Activated T-helper 9 cell treated with anti-CD3 and anti-CD28 coated beads, Interleukin-2, amount 50 U/mL, for 16 hours (primary cell): ENCODE data around the gene S1PR1.
"Not testable (repeated sequence)": the region's sequence is repeated elsewhere in the genome, so short reads cannot be mapped to it uniquely, and the experiment has no call there.

Experiments
- DNase-seq: peaks from one replicate; pipeline ENCODE4 v3.0.0-alpha.2; 2020; ENCODE audit warnings: low read depth

The S1PR1 gene

GRCh38 chr1:101236516-101237228 is at the start of gene S1PR1:
Gene S1PR1, plus strand, starts transcription at chr1:101237019. Its CDS starts 1,966 bp downstream, at chr1:101238985.
- DNase-seq: peak; percentile 65

GRCh38 chr1:101187297-101187696 is 49.5 kb upstream of the S1PR1 start:
- no peak for DNase-seq

- no peak for DNase-seq
Observed at GRCh38 chr1:101188331-101188730, 48.5 kb upstream of the S1PR1 start.

- DNase-seq: not testable (repeated sequence)
Observed at GRCh38 chr1:101188968-101189367, 47.9 kb upstream of the S1PR1 start.

- DNase-seq: no peak
Observed at GRCh38 chr1:101190441-101190840, 46.4 kb upstream of the S1PR1 start.

GRCh38 chr1:101191049-101191448 is 45.8 kb upstream of the S1PR1 start:
- no peak for DNase-seq

GRCh38 chr1:101193733-101194169 is 43.1 kb upstream of the S1PR1 start:
- no peak for DNase-seq

- no peak for DNase-seq
Observed at GRCh38 chr1:101194746-101195145, 42.1 kb upstream of the S1PR1 start.

- no peak for DNase-seq
Observed at GRCh38 chr1:101196668-101197067, 40.2 kb upstream of the S1PR1 start.

- no peak for DNase-seq
Observed at GRCh38 chr1:101198842-101199636, 37.8 kb upstream of the S1PR1 start.

- DNase-seq: no peak
Observed at GRCh38 chr1:101199637-101199982, 37.2 kb upstream of the S1PR1 start.

GRCh38 chr1:101200513-101200912 is 36.3 kb upstream of the S1PR1 start:
- DNase-seq: no peak

- DNase-seq: no peak
Observed at GRCh38 chr1:101203820-101204540, 32.8 kb upstream of the S1PR1 start.

GRCh38 chr1:101205457-101205856 is 31.4 kb upstream of the S1PR1 start:
- no peak for DNase-seq

GRCh38 chr1:101206139-101206538 is 30.7 kb upstream of the S1PR1 start:
- not testable (repeated sequence) for DNase-seq

GRCh38 chr1:101207271-101207670 is 29.5 kb upstream of the S1PR1 start:
- not testable (repeated sequence) for DNase-seq

GRCh38 chr1:101207891-101208290 is 28.9 kb upstream of the S1PR1 start:
- no peak for DNase-seq

GRCh38 chr1:101215363-101216011 is 21.3 kb upstream of the S1PR1 start:
- no peak for DNase-seq

- DNase-seq: no peak
Observed at GRCh38 chr1:101216623-101217022, 20.2 kb upstream of the S1PR1 start.

GRCh38 chr1:101217148-101217547 is 19.7 kb upstream of the S1PR1 start:
- DNase-seq: no peak

- DNase-seq: not testable (repeated sequence)
Observed at GRCh38 chr1:101218968-101219367, 17.9 kb upstream of the S1PR1 start.
